K562 (cell line): ENCODE results near the gene FBXW7. TPM values are rescaled to one million over a fixed set of nuclear protein-coding genes. Genes with fewer than 3 reads are reported as not detected.

Experiments
- ERF ChIP-seq: fragments of 450-650 bp; formaldehyde crosslinking; IDR thresholded peaks from 2 replicates; pipeline ENCODE4 v1.4.0; 2020; ENCODE audit warnings: mild to moderate bottlenecking, mixed read lengths
- MAFF ChIP-seq: IDR thresholded peaks from 2 replicates; pipeline ENCODE4 v1.6.1; 2012; ENCODE audit warnings: low read length, improper control_type of control experiment
- MAFG ChIP-seq: fragments of 450-650 bp; conservative IDR thresholded peaks from 2 replicates; pipeline ENCODE4 v1.6.1; 2016; ENCODE audit warnings: missing genetic modification characterization, missing compliant biosample characterization
- MAFK ChIP-seq: IDR thresholded peaks from 2 replicates; pipeline ENCODE4 v1.6.1; 2011; ENCODE audit warnings: low read length, improper control_type of control experiment
- MCM3 ChIP-seq: fragments of 450-650 bp; IDR thresholded peaks from 2 replicates; pipeline ENCODE4 v1.6.1; 2016
- MECOM ChIP-seq: fragments of 250-450 bp; sonication (Bioruptor Pico); IDR thresholded peaks from 2 replicates; pipeline ENCODE4 v1.8.0; 2022; ENCODE audit warnings: inconsistent platforms
- MED1 ChIP-seq: sonication (generic); formaldehyde crosslinking; IDR thresholded peaks from 2 replicates; pipeline ENCODE4 v1.8.1; 2023; ENCODE audit warnings: missing genetic modification reagents, borderline replicate concordance
- NFE2L1 ChIP-seq: fragments of 450-650 bp; IDR thresholded peaks from 2 replicates; pipeline ENCODE4 v1.6.1; 2016; ENCODE audit warnings: missing genetic modification characterization, low read depth, mild to moderate bottlenecking, missing compliant biosample characterization, moderate library complexity, borderline replicate concordance
- POLR2AphosphoS5 ChIP-seq: IDR thresholded peaks from 2 replicates; pipeline ENCODE4 v1.6.1; 2011; ENCODE audit warnings: mild to moderate bottlenecking, low read depth, low read length, moderate library complexity; ENCODE audit not compliant: control insufficient read depth, insufficient read depth
- WHSC1 ChIP-seq: IDR thresholded peaks from one replicate; pipeline ENCODE4 v1.6.1; 2012; ENCODE audit warnings: low read length, control low read depth, inconsistent platforms
- XRCC4 ChIP-seq: IDR thresholded peaks from one replicate; pipeline ENCODE4 v1.6.1; 2011; ENCODE audit not compliant: insufficient read depth, insufficient read length; ENCODE audit errors: extremely low read depth
- XRCC5 ChIP-seq: fragments of 200-400 bp; formaldehyde crosslinking; IDR thresholded peaks from 2 replicates; pipeline ENCODE4 v1.6.1; 2017; ENCODE audit warnings: low read depth, mild to moderate bottlenecking, low read length
- ZNF274 ChIP-seq: IDR thresholded peaks from 2 replicates; pipeline ENCODE4 v1.6.1; 2011; ENCODE audit warnings: low read depth, mild to moderate bottlenecking, low read length, moderate library complexity, borderline replicate concordance
- ZNF449 ChIP-seq: fragments of 250-450 bp; sonication (Bioruptor Pico); IDR thresholded peaks from 2 replicates; pipeline ENCODE4 v1.8.0; 2022; ENCODE audit warnings: moderate library complexity, mild to moderate bottlenecking, inconsistent platforms
- ZNF778 ChIP-seq: fragments of 450-650 bp; formaldehyde crosslinking; IDR thresholded peaks from 2 replicates; pipeline ENCODE4 v1.4.0; 2020; ENCODE audit warnings: mild to moderate bottlenecking, moderate library complexity
- polyA plus RNA-seq, 8 experiments: library from polyadenylated mRNA; depleted of rRNA in 4 of 8; stranded (reverse) in 5 of 8; unstranded in 3 of 8; fragments of >200 nt; fragmentation: Nextera tagmentation in 2 of 8; fragmentation: Illumina TruSeq in 1 of 8; extraction: Ambion mirVana in 2 of 8; extraction: Trizol in 1 of 8; gene quantifications; 2 replicates each; pipeline versions ENCODE4 v1.2.1 to v1.2.3, GENCODE V29; 2011 to 2014; ENCODE audit warnings: inconsistent platforms in 1 of 8, missing spikeins in 1 of 8
- total RNA-seq, 7 experiments: library from RNA; depleted of rRNA in 6 of 7; stranded (reverse); fragments of >200 nt in 6 of 7; fragmentation: Illumina TruSeq in 2 of 7; extraction: Trizol in 2 of 7; gene quantifications; 2 replicates each; pipeline versions ENCODE4 v1.2.1 to v1.2.3, GENCODE V29; 2011 to 2021; ENCODE audit warnings: low replicate concordance in 1 of 7
- TF ChIP-seq, protein P1 (sequence below): fragments of 250-450 bp; sonication (Bioruptor Pico); IDR thresholded peaks from 2 replicates; pipeline ENCODE4 v1.5.0; 2021
- TF ChIP-seq, protein P2 (sequence below), 2 experiments: fragments of 450-650 bp in 1 of 2; sonication (generic) in 1 of 2; formaldehyde crosslinking in 1 of 2; IDR thresholded peaks; 2 replicates each; pipeline versions ENCODE4 v1.7.1 to v1.9.0; 2016 to 2022; ENCODE audit warnings: inconsistent platforms in 1 of 2, mild to moderate bottlenecking in 1 of 2, missing genetic modification reagents in 1 of 2

Gene FBXW7
- total and polyA plus RNA-seq, 9 of the 15 experiments (the other 6 are each of a cell fraction or from before 2014, with no cell fraction given), result 6.8 to 44.2 (median 16.4) TPM

DNA sequence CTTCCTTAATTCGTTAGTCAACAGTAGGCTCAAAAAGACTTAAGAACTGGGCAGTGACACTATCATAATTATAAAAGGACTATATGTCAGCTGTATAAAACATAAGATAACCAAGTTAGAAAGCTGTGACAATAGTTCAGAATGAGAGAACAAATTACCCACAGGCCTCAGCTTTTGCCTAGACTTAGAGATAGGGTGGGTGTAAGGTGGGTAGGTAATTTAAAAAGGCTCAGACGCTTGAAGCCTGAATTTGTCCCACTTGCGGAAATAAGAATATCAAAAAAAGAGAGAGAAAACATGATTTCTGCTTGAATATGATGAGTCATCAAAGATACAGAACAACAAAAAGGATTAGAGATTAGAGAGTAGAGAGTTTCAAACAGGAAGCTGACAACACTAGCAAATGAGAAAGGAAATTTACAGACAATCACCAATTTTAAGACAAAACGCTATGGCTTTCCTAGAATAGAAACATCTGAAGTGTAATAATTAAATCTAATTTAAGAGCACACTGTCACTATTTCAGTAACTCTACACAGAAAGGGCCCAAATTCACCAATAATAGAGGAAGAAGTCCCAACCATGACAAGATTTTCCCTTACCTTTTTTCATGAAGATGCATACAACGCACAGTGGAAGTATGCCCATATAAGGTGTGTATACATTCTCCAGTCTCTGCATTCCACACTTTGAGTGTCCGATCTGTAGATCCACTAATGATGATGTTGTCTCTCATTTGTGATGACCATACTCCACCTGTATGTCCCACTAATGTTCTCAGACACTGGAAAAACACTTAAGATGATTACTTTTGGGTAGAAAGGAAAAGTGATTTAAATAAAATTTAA is 208.1 kb downstream of the FBXW7 start (continued):
- TF ChIP-seq, protein P1, sequence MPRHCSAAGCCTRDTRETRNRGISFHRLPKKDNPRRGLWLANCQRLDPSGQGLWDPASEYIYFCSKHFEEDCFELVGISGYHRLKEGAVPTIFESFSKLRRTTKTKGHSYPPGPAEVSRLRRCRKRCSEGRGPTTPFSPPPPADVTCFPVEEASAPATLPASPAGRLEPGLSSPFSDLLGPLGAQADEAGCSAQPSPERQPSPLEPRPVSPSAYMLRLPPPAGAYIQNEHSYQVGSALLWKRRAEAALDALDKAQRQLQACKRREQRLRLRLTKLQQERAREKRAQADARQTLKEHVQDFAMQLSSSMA (CRISPR knock-in tag), result no peak
- no peak for TF ChIP-seq ERF (CRISPR knock-in tag)
- TF ChIP-seq MAFK, result peak; percentile 85
- no peak for TF ChIP-seq MED1 (CRISPR knock-in tag)
- no peak for TF ChIP-seq POLR2AphosphoS5
- TF ChIP-seq MAFG (tag), result peak; percentile 91
- TF ChIP-seq MAFF, result peak; percentile 88
- TF ChIP-seq WHSC1, result no peak
- no peak for TF ChIP-seq XRCC5
- TF ChIP-seq XRCC4, result no peak
- TF ChIP-seq MECOM (CRISPR knock-in tag), result no peak
- TF ChIP-seq, protein P2, sequence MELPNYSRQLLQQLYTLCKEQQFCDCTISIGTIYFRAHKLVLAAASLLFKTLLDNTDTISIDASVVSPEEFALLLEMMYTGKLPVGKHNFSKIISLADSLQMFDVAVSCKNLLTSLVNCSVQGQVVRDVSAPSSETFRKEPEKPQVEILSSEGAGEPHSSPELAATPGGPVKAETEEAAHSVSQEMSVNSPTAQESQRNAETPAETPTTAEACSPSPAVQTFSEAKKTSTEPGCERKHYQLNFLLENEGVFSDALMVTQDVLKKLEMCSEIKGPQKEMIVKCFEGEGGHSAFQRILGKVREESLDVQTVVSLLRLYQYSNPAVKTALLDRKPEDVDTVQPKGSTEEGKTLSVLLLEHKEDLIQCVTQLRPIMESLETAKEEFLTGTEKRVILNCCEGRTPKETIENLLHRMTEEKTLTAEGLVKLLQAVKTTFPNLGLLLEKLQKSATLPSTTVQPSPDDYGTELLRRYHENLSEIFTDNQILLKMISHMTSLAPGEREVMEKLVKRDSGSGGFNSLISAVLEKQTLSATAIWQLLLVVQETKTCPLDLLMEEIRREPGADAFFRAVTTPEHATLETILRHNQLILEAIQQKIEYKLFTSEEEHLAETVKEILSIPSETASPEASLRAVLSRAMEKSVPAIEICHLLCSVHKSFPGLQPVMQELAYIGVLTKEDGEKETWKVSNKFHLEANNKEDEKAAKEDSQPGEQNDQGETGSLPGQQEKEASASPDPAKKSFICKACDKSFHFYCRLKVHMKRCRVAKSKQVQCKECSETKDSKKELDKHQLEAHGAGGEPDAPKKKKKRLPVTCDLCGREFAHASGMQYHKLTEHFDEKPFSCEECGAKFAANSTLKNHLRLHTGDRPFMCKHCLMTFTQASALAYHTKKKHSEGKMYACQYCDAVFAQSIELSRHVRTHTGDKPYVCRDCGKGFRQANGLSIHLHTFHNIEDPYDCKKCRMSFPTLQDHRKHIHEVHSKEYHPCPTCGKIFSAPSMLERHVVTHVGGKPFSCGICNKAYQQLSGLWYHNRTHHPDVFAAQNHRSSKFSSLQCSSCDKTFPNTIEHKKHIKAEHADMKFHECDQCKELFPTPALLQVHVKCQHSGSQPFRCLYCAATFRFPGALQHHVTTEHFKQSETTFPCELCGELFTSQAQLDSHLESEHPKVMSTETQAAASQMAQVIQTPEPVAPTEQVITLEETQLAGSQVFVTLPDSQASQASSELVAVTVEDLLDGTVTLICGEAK (IDR thresholded peaks at IDR 0.05), result no peak
- TF ChIP-seq, protein P2 (CRISPR knock-in tag; IDR thresholded peaks at IDR 0.05), result no peak
- TF ChIP-seq ZNF274, result no peak
- no peak for TF ChIP-seq MCM3
- TF ChIP-seq ZNF778 (CRISPR knock-in tag), result no peak
- 0 out of 2 replicates have a peak, but pooled peaks have one; percentile 34 for TF ChIP-seq NFE2L1
- TF ChIP-seq ZNF449 (CRISPR knock-in tag), result no peak
